ENCODE measurements around the gene RUFY3.

Gene RUFY3

GRCh38 chr4:70752236-70752635 is 30.5 kb downstream of the RUFY3 start:
- H3K56ac ChIP-seq (ENCODE audit: low read length), result no peak overlapping the region
- H3K9ac ChIP-seq (ENCODE audit: low read length), result no peak overlapping the region
- H3K36me3 ChIP-seq (ENCODE audit: control insufficient read depth, insufficient read depth, low read length), result no peaks in the 10 kb centered on the region
- no peak overlapping the region for H2BK120ac ChIP-seq (ENCODE audit: low read depth, low read length)
- H3K4me3 ChIP-seq (ENCODE audit: low read length), result no peak overlapping the region
- H2AK5ac ChIP-seq (ENCODE audit: low read length), result no peak overlapping the region
- H2BK15ac ChIP-seq (replicated peaks; ENCODE audit: low read depth), result no peak overlapping the region
- H3K23ac ChIP-seq (ENCODE audit: low read length), result no peak overlapping the region
- no peak overlapping the region for H3K27ac ChIP-seq (ENCODE audit: low read depth, low read length)
- H3K4ac ChIP-seq (ENCODE audit: low read depth, low read length), result no peak overlapping the region
- no peaks in the 10 kb centered on the region for H3K4me1 ChIP-seq (ENCODE audit: control insufficient read depth, low read depth, low read length)
- H4K5ac ChIP-seq (ENCODE audit: low read length), result no peak overlapping the region
- H3K79me1 ChIP-seq (ENCODE audit: low read length), result peaks cover 3% of the 10 kb centered on the region
- no peak overlapping the region for H3K18ac ChIP-seq (ENCODE audit: low read length)
- no peak overlapping the region for H2BK5ac ChIP-seq (ENCODE audit: low read length)
- no CpG with 5 or more reads among the region's 1 CpG for WGBS (ENCODE audit: extremely low coverage, insufficient coverage, low lambda C conversion rate)
- no peak overlapping the region for H3K4me2 ChIP-seq (ENCODE audit: low read length)
- DNase-seq, result no peak
- no peaks in the 10 kb centered on the region for H3K79me2 ChIP-seq (ENCODE audit: control insufficient read depth, insufficient read depth, low read length)
- H3K27me3 ChIP-seq (ENCODE audit: insufficient read depth, low read length, poor library complexity), result no peaks in the 10 kb centered on the region
- no peak overlapping the region for H4K8ac ChIP-seq (ENCODE audit: low read depth, low read length)

- no peak overlapping the region for H3K4me2 ChIP-seq (ENCODE audit: low read length)
- no peaks in the 10 kb centered on the region for H3K79me2 ChIP-seq (ENCODE audit: control insufficient read depth, insufficient read depth, low read length)
- no peak overlapping the region for H3K27ac ChIP-seq (ENCODE audit: low read depth, low read length)
- H3K18ac ChIP-seq (ENCODE audit: low read length), result no peak overlapping the region
- H2BK5ac ChIP-seq (ENCODE audit: low read length), result no peak overlapping the region
- H3K9ac ChIP-seq (ENCODE audit: low read length), result no peak overlapping the region
- no peaks in the 10 kb centered on the region for H3K36me3 ChIP-seq (ENCODE audit: control insufficient read depth, insufficient read depth, low read length)
- H3K27me3 ChIP-seq (ENCODE audit: insufficient read depth, low read length, poor library complexity), result no peaks in the 10 kb centered on the region
- DNase-seq, result no peak
- no peak overlapping the region for H4K5ac ChIP-seq (ENCODE audit: low read length)
- no peaks in the 10 kb centered on the region for H3K4me1 ChIP-seq (ENCODE audit: control insufficient read depth, low read depth, low read length)
- H2BK15ac ChIP-seq (replicated peaks; ENCODE audit: low read depth), result no peak overlapping the region
- no peak overlapping the region for H2BK120ac ChIP-seq (ENCODE audit: low read depth, low read length)
- no peak overlapping the region for H3K4ac ChIP-seq (ENCODE audit: low read depth, low read length)
- no peak overlapping the region for H3K23ac ChIP-seq (ENCODE audit: low read length)
- no peak overlapping the region for H3K56ac ChIP-seq (ENCODE audit: low read length)
- H3K4me3 ChIP-seq (ENCODE audit: low read length), result no peak overlapping the region
- peaks cover 3% of the 10 kb centered on the region for H3K79me1 ChIP-seq (ENCODE audit: low read length)
- no peak overlapping the region for H4K8ac ChIP-seq (ENCODE audit: low read depth, low read length)
- no peak overlapping the region for H2AK5ac ChIP-seq (ENCODE audit: low read length)
Observed at GRCh38 chr4:70753630-70754029, 31.9 kb downstream of the RUFY3 start.

GRCh38 chr4:70754470-70754869 is 32.7 kb downstream of the RUFY3 start:
- no peaks in the 10 kb centered on the region for H3K4me1 ChIP-seq (ENCODE audit: control insufficient read depth, low read depth, low read length)
- no peak overlapping the region for H4K5ac ChIP-seq (ENCODE audit: low read length)
- H3K79me2 ChIP-seq (ENCODE audit: control insufficient read depth, insufficient read depth, low read length), result no peaks in the 10 kb centered on the region
- H3K27ac ChIP-seq (ENCODE audit: low read depth, low read length), result no peak overlapping the region
- H2BK5ac ChIP-seq (ENCODE audit: low read length), result no peak overlapping the region
- no peak overlapping the region for H3K23ac ChIP-seq (ENCODE audit: low read length)
- H4K8ac ChIP-seq (ENCODE audit: low read depth, low read length), result no peak overlapping the region
- no peak overlapping the region for H3K18ac ChIP-seq (ENCODE audit: low read length)
- peaks cover 3% of the 10 kb centered on the region for H3K79me1 ChIP-seq (ENCODE audit: low read length)
- no peak overlapping the region for H3K9ac ChIP-seq (ENCODE audit: low read length)
- H3K56ac ChIP-seq (ENCODE audit: low read length), result no peak overlapping the region
- no peak overlapping the region for H2AK5ac ChIP-seq (ENCODE audit: low read length)
- H3K4me3 ChIP-seq (ENCODE audit: low read length), result no peak overlapping the region
- H2BK15ac ChIP-seq (replicated peaks; ENCODE audit: low read depth), result no peak overlapping the region
- H2BK120ac ChIP-seq (ENCODE audit: low read depth, low read length), result no peak overlapping the region
- no peaks in the 10 kb centered on the region for H3K27me3 ChIP-seq (ENCODE audit: insufficient read depth, low read length, poor library complexity)
- no peak for DNase-seq
- WGBS (ENCODE audit: extremely low coverage, insufficient coverage, low lambda C conversion rate), result no CpG with 5 or more reads among the region's 1 CpG
- no peaks in the 10 kb centered on the region for H3K36me3 ChIP-seq (ENCODE audit: control insufficient read depth, insufficient read depth, low read length)
- no peak overlapping the region for H3K4me2 ChIP-seq (ENCODE audit: low read length)
- no peak overlapping the region for H3K4ac ChIP-seq (ENCODE audit: low read depth, low read length)

- H3K56ac ChIP-seq (ENCODE audit: low read length), result no peak overlapping the region
- H3K27me3 ChIP-seq (ENCODE audit: insufficient read depth, low read length, poor library complexity), result no peaks in the 10 kb centered on the region
- no peak overlapping the region for H4K8ac ChIP-seq (ENCODE audit: low read depth, low read length)
- no peak overlapping the region for H3K4me3 ChIP-seq (ENCODE audit: low read length)
- H3K79me2 ChIP-seq (ENCODE audit: control insufficient read depth, insufficient read depth, low read length), result no peaks in the 10 kb centered on the region
- peaks cover 4% of the 10 kb centered on the region for H3K79me1 ChIP-seq (ENCODE audit: low read length)
- H3K23ac ChIP-seq (ENCODE audit: low read length), result no peak overlapping the region
- no peak overlapping the region for H3K4ac ChIP-seq (ENCODE audit: low read depth, low read length)
- no peak for DNase-seq
- no peak overlapping the region for H3K4me2 ChIP-seq (ENCODE audit: low read length)
- no peak overlapping the region for H4K5ac ChIP-seq (ENCODE audit: low read length)
- H3K18ac ChIP-seq (ENCODE audit: low read length), result no peak overlapping the region
- no peak overlapping the region for H3K27ac ChIP-seq (ENCODE audit: low read depth, low read length)
- no peak overlapping the region for H2BK15ac ChIP-seq (replicated peaks; ENCODE audit: low read depth)
- no peaks in the 10 kb centered on the region for H3K36me3 ChIP-seq (ENCODE audit: control insufficient read depth, insufficient read depth, low read length)
- H2AK5ac ChIP-seq (ENCODE audit: low read length), result no peak overlapping the region
- no CpG with 5 or more reads among the region's 10 CpGs for WGBS (ENCODE audit: extremely low coverage, insufficient coverage, low lambda C conversion rate)
- no peak overlapping the region for H2BK120ac ChIP-seq (ENCODE audit: low read depth, low read length)
- no peak overlapping the region for H3K9ac ChIP-seq (ENCODE audit: low read length)
- no peaks in the 10 kb centered on the region for H3K4me1 ChIP-seq (ENCODE audit: control insufficient read depth, low read depth, low read length)
- no peak overlapping the region for H2BK5ac ChIP-seq (ENCODE audit: low read length)
Observed at GRCh38 chr4:70754990-70755688, 33.4 kb downstream of the RUFY3 start.

- Histone ChIP-seq H3K4me1 (ENCODE audit: control insufficient read depth, low read depth, low read length) (no peaks in the 10 kb centered on the region), H3K18ac (ENCODE audit: low read length) (no peak overlapping the region), H2AK5ac (ENCODE audit: low read length) (no peak overlapping the region), H3K56ac (ENCODE audit: low read length) (no peak overlapping the region), H3K79me2 (ENCODE audit: control insufficient read depth, insufficient read depth, low read length) (no peaks in the 10 kb centered on the region), H3K4ac (ENCODE audit: low read depth, low read length) (no peak overlapping the region), H3K4me2 (ENCODE audit: low read length) (no peak overlapping the region), H3K27ac (ENCODE audit: low read depth, low read length) (no peak overlapping the region), H3K27me3 (ENCODE audit: insufficient read depth, low read length, poor library complexity) (no peaks in the 10 kb centered on the region), H2BK120ac (ENCODE audit: low read depth, low read length) (no peak overlapping the region), H3K9ac (ENCODE audit: low read length) (no peak overlapping the region), H3K79me1 (ENCODE audit: low read length) (peaks cover 12% of the 10 kb centered on the region), H3K4me3 (ENCODE audit: low read length) (no peak overlapping the region), H2BK15ac (replicated peaks; ENCODE audit: low read depth) (no peak overlapping the region), H4K8ac (ENCODE audit: low read depth, low read length) (no peak overlapping the region), H4K5ac (ENCODE audit: low read length) (no peak overlapping the region), H3K23ac (ENCODE audit: low read length) (no peak overlapping the region), H3K36me3 (ENCODE audit: control insufficient read depth, insufficient read depth, low read length) (no peaks in the 10 kb centered on the region), H2BK5ac (ENCODE audit: low read length) (no peak overlapping the region)
- WGBS (ENCODE audit: extremely low coverage, insufficient coverage, low lambda C conversion rate), result no CpG with 5 or more reads among the region's 1 CpG
- no peak for DNase-seq
Observed at GRCh38 chr4:70759126-70759525, 37.4 kb downstream of the RUFY3 start.

- no peak overlapping the region for H3K4ac ChIP-seq (ENCODE audit: low read depth, low read length)
- no peaks in the 10 kb centered on the region for H3K36me3 ChIP-seq (ENCODE audit: control insufficient read depth, insufficient read depth, low read length)
- H3K79me1 ChIP-seq (ENCODE audit: low read length), result peaks cover 12% of the 10 kb centered on the region
- no peak overlapping the region for H3K56ac ChIP-seq (ENCODE audit: low read length)
- no peaks in the 10 kb centered on the region for H3K27me3 ChIP-seq (ENCODE audit: insufficient read depth, low read length, poor library complexity)
- H4K5ac ChIP-seq (ENCODE audit: low read length), result no peak overlapping the region
- DNase-seq, result no peak
- H4K8ac ChIP-seq (ENCODE audit: low read depth, low read length), result no peak overlapping the region
- H2BK120ac ChIP-seq (ENCODE audit: low read depth, low read length), result no peak overlapping the region
- no peaks in the 10 kb centered on the region for H3K79me2 ChIP-seq (ENCODE audit: control insufficient read depth, insufficient read depth, low read length)
- no peak overlapping the region for H3K4me3 ChIP-seq (ENCODE audit: low read length)
- no peak overlapping the region for H3K4me2 ChIP-seq (ENCODE audit: low read length)
- no peak overlapping the region for H2BK15ac ChIP-seq (replicated peaks; ENCODE audit: low read depth)
- no peak overlapping the region for H3K9ac ChIP-seq (ENCODE audit: low read length)
- H3K27ac ChIP-seq (ENCODE audit: low read depth, low read length), result no peak overlapping the region
- no peak overlapping the region for H3K23ac ChIP-seq (ENCODE audit: low read length)
- H2AK5ac ChIP-seq (ENCODE audit: low read length), result no peak overlapping the region
- H3K4me1 ChIP-seq (ENCODE audit: control insufficient read depth, low read depth, low read length), result no peaks in the 10 kb centered on the region
- no peak overlapping the region for H3K18ac ChIP-seq (ENCODE audit: low read length)
- no peak overlapping the region for H2BK5ac ChIP-seq (ENCODE audit: low read length)
Observed at GRCh38 chr4:70759627-70760026, 37.9 kb downstream of the RUFY3 start.
